Spinal cord (tissue), 10 donors: Measurements from ENCODE around the gene ARHGAP21. TPM values are rescaled to one million over a fixed set of nuclear protein-coding genes. Genes with fewer than 3 reads are reported as not detected.

Source experiments
- DNase-seq, 6 donors: peaks; one replicate each; pipeline versions ENCODE4 v3.0.0 to v3.0.0-alpha.2; 2013 to 2015; ENCODE audit warnings: low spot score in 6 of 6, low read depth in 4 of 6
- H3K27ac ChIP-seq: one replicate; pipeline ENCODE4 v1.5.1; 2013; ENCODE audit warnings: low read depth, low read length, control low read depth
- H3K27me3 ChIP-seq: one replicate; pipeline ENCODE4 v1.6.1; 2013; ENCODE audit warnings: low read length; ENCODE audit not compliant: control insufficient read depth, insufficient read depth
- H3K36me3 ChIP-seq: one replicate; pipeline ENCODE4 v1.6.1; 2013; ENCODE audit warnings: low read length; ENCODE audit not compliant: control insufficient read depth, insufficient read depth
- H3K4me1 ChIP-seq: one replicate; pipeline ENCODE4 v1.6.1; 2013; ENCODE audit warnings: low read length; ENCODE audit not compliant: control insufficient read depth, insufficient read depth
- H3K4me3 ChIP-seq: one replicate; pipeline ENCODE4 v1.5.1; 2013; ENCODE audit warnings: low read depth, low read length, control low read depth
- H3K9me3 ChIP-seq: one replicate; pipeline ENCODE4 v1.6.1; 2013; ENCODE audit warnings: low read length; ENCODE audit not compliant: control insufficient read depth, insufficient read depth
- WGBS: methylation state at CpG from one replicate; pipeline ENCODE4 v1.1.5; 2013; ENCODE audit warnings: missing lambda C conversion rate; ENCODE audit not compliant: insufficient coverage; 5-methylcytosine and 5-hydroxymethylcytosine counted together
- polyA plus RNA-seq, 2 donors: library from polyadenylated mRNA; unstranded; fragments of 120-200 nt; gene quantifications; one replicate each; pipeline ENCODE4 v1.2.1, GENCODE V29; 2013; ENCODE audit not compliant: insufficient read length in 2 of 2
- total RNA-seq, 2 donors: library from RNA; depleted of rRNA in 1 of 2; stranded (reverse); fragments of 120-200 nt in 1 of 2; fragments of >200 nt in 1 of 2; gene quantifications; one replicate each; pipeline versions ENCODE4 v1.2.3 to v1.2.4, GENCODE V29; 2013 to 2014
- donor health status: healthy.

ARHGAP21 gene
- total and polyA plus RNA-seq, 4 donors = 134 to 161 (median 147) TPM

DNA sequence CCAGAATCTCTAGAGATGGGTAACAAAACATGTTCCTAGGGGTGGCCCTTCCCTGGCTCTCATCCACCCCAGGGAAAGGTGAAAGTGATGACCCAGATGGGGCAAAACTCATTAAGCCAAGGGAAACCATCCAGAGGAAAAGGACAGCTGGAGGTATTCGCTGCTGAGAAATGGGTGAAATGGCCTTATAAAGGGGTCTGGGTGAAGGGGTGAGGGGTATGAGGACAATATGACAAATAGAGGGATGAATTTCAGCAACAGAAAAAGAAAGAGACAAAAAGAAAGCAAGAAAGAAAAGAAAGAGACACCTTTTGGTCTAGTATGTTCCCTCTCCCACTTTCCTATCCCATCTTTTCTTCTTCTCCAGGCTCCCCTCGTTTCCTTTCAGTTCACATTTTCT is 26.6 kb downstream of the ARHGAP21 start:
- Histone ChIP-seq H3K4me3 (no peak overlapping the region), H3K36me3 (no peaks in the 10 kb centered on the region), H3K4me1 (no peaks in the 10 kb centered on the region), H3K27me3 (no peaks in the 10 kb centered on the region), H3K27ac (no peak overlapping the region), H3K9me3 (no peaks in the 10 kb centered on the region)
- WGBS = 89% methylated on average over 1 of the region's 2 CpGs
- DNase-seq = no peak

DNA sequence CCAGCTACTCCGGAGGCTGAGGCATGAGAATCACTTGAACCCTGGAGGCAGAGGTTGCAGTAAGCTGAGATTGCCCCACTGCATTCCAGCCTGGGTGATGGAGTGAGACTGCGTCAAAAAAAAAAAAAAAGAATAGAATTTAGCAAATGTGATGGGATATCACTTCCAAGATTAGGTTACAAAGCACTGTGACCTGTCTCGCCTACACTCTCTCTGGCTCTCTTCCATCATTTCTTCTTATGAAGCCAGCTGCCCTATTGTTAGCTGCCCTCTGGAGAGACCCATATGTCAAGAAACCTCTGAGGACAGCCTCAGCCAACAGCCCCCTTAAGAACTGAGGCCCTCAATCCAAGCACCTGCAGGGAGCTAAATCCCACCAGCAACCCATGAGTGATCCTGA is 28.2 kb downstream of the ARHGAP21 start:
- H3K27ac ChIP-seq = no peak overlapping the region
- H3K4me3 ChIP-seq = no peak overlapping the region
- H3K9me3 ChIP-seq = no peaks in the 10 kb centered on the region
- no peaks in the 10 kb centered on the region for H3K4me1 ChIP-seq
- no peak for DNase-seq
- 79% methylated on average over 2 of the region's 3 CpGs for WGBS
- H3K27me3 ChIP-seq = no peaks in the 10 kb centered on the region
- no peaks in the 10 kb centered on the region for H3K36me3 ChIP-seq

DNA sequence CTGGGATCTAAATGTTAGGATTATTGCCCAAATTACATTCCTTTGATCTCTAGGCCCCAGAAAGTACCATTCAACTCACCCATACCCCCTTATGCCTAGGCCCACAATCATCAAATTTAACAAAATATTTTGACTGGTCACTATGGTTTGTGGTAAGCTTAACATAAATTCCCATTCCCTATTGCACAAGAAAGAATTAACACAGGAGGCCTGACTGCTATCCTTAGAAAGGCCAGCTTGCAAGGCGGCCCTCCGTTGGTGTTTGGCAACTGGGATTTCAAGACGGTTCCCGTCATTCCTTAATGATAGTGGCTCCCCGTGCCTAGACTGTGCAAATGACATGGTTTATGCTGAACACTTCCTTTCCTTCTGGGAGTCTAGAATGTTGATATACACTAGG is 29.6 kb downstream of the ARHGAP21 start:
- whole genome bisulfite sequencing = 89% methylated on average over 4 of the region's 5 CpGs
- Histone ChIP-seq H3K9me3 (no peaks in the 10 kb centered on the region), H3K4me1 (no peaks in the 10 kb centered on the region), H3K36me3 (no peaks in the 10 kb centered on the region), H3K4me3 (no peak overlapping the region), H3K27ac (no peak overlapping the region), H3K27me3 (no peaks in the 10 kb centered on the region)
- no peak for DNase-seq

DNA sequence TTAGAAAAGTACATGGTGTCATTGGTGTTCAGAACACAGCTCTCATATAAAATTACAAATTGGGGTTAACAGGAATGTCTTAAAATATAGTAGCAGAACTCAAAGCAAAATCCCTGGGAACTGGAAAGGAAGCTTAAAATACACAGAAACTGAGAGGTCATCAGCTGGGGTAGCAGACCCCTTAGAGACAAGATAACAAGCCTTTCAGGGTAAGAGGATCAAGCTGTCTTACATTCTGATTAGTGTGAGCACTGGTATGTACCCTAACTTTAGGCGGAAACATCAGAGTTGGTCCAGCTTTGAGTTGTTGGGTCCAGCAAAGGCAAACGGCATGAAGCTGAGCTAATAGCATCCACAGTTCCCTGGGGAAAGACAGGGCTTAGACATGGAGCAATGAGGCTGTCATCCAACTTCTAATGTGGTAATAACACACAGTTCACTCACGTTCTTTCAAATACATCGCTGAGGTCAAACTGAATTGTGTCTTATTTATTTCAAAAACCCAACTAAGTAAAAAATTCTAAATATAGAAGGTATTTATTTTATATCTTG is 32.6 kb downstream of the ARHGAP21 start:
- no peak for DNase-seq
- Histone ChIP-seq H3K4me3 (no peak overlapping the region), H3K27ac (no peak overlapping the region), H3K36me3 (no peaks in the 10 kb centered on the region), H3K9me3 (no peaks in the 10 kb centered on the region), H3K27me3 (no peaks in the 10 kb centered on the region), H3K4me1 (no peaks in the 10 kb centered on the region)
- 50% methylated on average over 2 of the region's 4 CpGs for WGBS

GRCh38 chr10:24685958-24686540 is 37.6 kb downstream of the ARHGAP21 start:
- no peaks in the 10 kb centered on the region for H3K9me3 ChIP-seq
- H3K4me1 ChIP-seq = no peaks in the 10 kb centered on the region
- no peaks in the 10 kb centered on the region for H3K36me3 ChIP-seq
- no peak overlapping the region for H3K4me3 ChIP-seq
- H3K27me3 ChIP-seq = no peaks in the 10 kb centered on the region
- no peak overlapping the region for H3K27ac ChIP-seq
- DNase-seq = no peak
- 100% methylated on average over 2 of the region's 4 CpGs for WGBS

DNA sequence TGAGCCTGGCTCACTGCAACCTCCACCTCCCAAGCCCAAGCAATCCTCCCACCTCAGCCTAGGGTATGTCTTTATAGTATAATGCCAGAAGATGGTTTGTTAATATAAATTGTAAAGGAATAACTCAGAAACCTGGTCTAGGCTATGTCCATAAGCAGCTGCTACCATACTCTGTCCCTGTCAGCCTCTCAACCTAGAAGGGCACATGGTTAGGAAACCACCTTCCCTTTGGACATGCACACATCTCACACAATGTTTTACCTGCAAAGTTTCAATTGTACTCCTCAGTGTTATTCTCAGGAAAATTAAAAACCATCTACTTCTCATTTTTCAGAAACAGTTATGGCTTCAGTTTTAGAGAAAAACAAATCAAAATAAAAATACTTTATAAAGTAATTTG is 40.1 kb downstream of the ARHGAP21 start:
- Histone ChIP-seq H3K4me3 (no peak overlapping the region), H3K9me3 (peaks cover 2% of the 10 kb centered on the region), H3K36me3 (no peaks in the 10 kb centered on the region), H3K4me1 (no peaks in the 10 kb centered on the region), H3K27me3 (no peaks in the 10 kb centered on the region), H3K27ac (no peak overlapping the region)
- no peak for DNase-seq

- Histone ChIP-seq H3K4me1 (no peaks in the 10 kb centered on the region), H3K4me3 (no peak overlapping the region), H3K27ac (no peak overlapping the region), H3K27me3 (no peaks in the 10 kb centered on the region), H3K9me3 (peaks cover 2% of the 10 kb centered on the region), H3K36me3 (no peaks in the 10 kb centered on the region)
- WGBS = 59% methylated on average over 4 of the region's 6 CpGs
- DNase-seq = no peak
Observed at GRCh38 chr10:24681572-24682088, 42.1 kb downstream of the ARHGAP21 start.

GRCh38 chr10:24680647-24681524 is 42.8 kb downstream of the ARHGAP21 start:
- peaks cover 2% of the 10 kb centered on the region for H3K9me3 ChIP-seq
- H3K4me1 ChIP-seq = no peaks in the 10 kb centered on the region
- no peaks in the 10 kb centered on the region for H3K36me3 ChIP-seq
- DNase-seq = no peak
- no peak overlapping the region for H3K4me3 ChIP-seq
- WGBS = no CpG with 5 or more reads among the region's 3 CpGs
- no peak overlapping the region for H3K27ac ChIP-seq
- H3K27me3 ChIP-seq = no peaks in the 10 kb centered on the region

DNA sequence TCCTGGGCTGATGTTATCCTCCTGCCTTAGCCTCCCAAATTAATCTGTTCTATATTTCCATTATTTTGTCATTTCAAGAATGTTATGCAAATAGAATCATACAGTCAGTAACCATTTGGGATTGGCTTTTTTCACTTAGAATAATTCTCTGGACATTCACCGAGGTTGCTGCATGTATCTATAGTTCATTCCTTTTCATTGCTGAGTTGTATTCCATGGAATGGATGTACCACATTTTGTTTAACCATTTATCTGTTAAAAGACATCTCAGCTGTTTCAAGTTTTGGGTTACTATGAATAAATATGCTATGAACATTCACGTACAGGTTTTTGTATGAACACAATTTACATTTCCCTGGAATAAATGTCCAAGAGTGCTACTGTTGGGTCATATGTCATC is 44.9 kb downstream of the ARHGAP21 start:
- Histone ChIP-seq H3K4me1 (no peaks in the 10 kb centered on the region), H3K36me3 (no peaks in the 10 kb centered on the region), H3K27ac (no peak overlapping the region), H3K9me3 (peaks cover 2% of the 10 kb centered on the region), H3K27me3 (no peaks in the 10 kb centered on the region), H3K4me3 (no peak overlapping the region)
- whole genome bisulfite sequencing = no CpG with 5 or more reads among the region's 2 CpGs
- DNase-seq = no peak
